Measurements from ENCODE around the gene KCNJ18.
"Not testable (repeated sequence)": the region's sequence is repeated elsewhere in the genome, so short reads cannot be mapped to it uniquely, and the experiment has no call there.

- TF ChIP-seq CTCF (IDR thresholded peaks at IDR 0.05; ENCODE audit: low read length); EZH2 (IDR thresholded peaks at IDR 0.05; ENCODE audit: borderline replicate concordance, low read length): not testable (repeated sequence)
These were observed 42.3 kb upstream of the KCNJ18 start for GRCh38 chr17:21650043-21650442.

All from OCI-LY1 (cell line).